Ascending aorta (tissue), 2 donors: ENCODE data around the gene ATL2. TPM values are rescaled to one million over a fixed set of nuclear protein-coding genes. Genes with fewer than 3 reads are reported as not detected.
"Not testable (repeated sequence)": the region's sequence is repeated elsewhere in the genome, so short reads cannot be mapped to it uniquely, and the experiment has no call there.

ENCODE experiments used
- DNase-seq, 2 donors: peaks; one replicate each; pipeline ENCODE4 v3.0.0-alpha.2; 2019; ENCODE audit warnings: low spot score in 2 of 2
- H3K27ac ChIP-seq, 2 donors: fragments of 200-600 bp; sonication (generic); one replicate each; pipeline ENCODE4 v1.5.1; 2016 to 2017; ENCODE audit warnings: mild to moderate bottlenecking in 1 of 2
- H3K27me3 ChIP-seq: fragments of 200-600 bp; sonication (generic); one replicate; pipeline ENCODE4 v1.5.1; 2017
- H3K36me3 ChIP-seq, 2 donors: fragments of 200-600 bp; sonication (generic); one replicate each; pipeline ENCODE4 v1.5.1; 2016
- H3K4me1 ChIP-seq, 2 donors: fragments of 200-600 bp; sonication (generic); one replicate each; pipeline ENCODE4 v1.5.1; 2016 to 2017; ENCODE audit warnings: mild to moderate bottlenecking in 1 of 2
- H3K4me3 ChIP-seq, 2 donors: fragments of 200-600 bp; sonication (generic); one replicate each; pipeline ENCODE4 v1.5.1; 2016 to 2017; ENCODE audit warnings: mild to moderate bottlenecking in 1 of 2
- H3K9me3 ChIP-seq, 2 donors: fragments of 200-600 bp; sonication (generic); one replicate each; pipeline ENCODE4 v1.5.1; 2016
- intact Hi-C: fragments of 100-400 bp; cut with DNase I; formaldehyde crosslinking; loops from one replicate; pipeline ENCODE4 v1.15.1; 2023
- total RNA-seq: library from RNA; depleted of rRNA; stranded (reverse); fragments of >200 nt; gene quantifications from one replicate; pipeline ENCODE4 v1.1.0, GENCODE V29; 2016
- TF ChIP-seq, protein P1 (sequence below), 3 experiments: fragments of 200-600 bp in 2 of 3; fragments of 450-650 bp in 1 of 3; sonication (generic) in 2 of 3; IDR thresholded peaks; one replicate each; pipeline ENCODE4 v1.5.1; 2016 to 2019; ENCODE audit warnings: antibody characterized with exemption in 3 of 3, mild to moderate bottlenecking in 1 of 3, moderate library complexity in 1 of 3

ATL2 gene
- total RNA-seq, 1 donor from 2014 or later, result 49.1 TPM

DNA sequence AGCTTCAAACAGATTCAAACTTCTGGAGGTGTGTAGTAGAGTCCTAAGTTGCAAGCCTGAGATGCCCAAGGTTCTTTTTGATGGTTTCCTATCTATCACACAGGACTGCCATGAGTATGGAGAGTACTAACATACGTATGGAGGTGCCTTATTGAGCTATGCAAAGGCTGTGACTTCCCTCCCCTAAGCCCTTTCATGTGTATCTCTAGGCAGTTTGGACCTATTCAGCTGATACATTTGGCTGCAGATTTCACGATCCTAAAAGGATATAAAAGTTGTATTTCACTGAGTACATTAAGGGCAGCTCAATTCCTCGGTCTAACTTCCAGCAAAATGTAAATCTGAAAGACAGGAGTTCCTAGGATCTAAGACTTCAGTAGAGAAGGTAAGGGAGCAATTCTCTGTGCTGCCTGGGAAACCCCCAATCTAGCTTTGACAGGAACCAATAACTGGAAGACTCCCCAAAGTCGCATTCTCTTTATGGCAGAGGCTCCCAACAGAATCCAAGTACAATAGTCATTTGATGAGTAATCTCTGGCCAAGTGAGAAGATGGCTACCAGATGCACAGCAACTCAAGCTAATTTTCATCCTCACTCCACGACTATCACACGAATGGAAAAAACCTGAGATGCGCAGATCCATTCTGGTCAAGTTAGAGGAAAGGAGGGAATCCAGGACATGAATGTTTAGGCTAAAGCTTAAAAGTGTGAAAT lies 83.8 kb downstream of the ATL2 start:
- no peak overlapping the region for H3K27ac ChIP-seq
- H3K9me3 ChIP-seq, result no peaks in the 10 kb centered on the region
- DNase-seq, result no peak
- H3K4me1 ChIP-seq, result no peaks in the 10 kb centered on the region
- no peaks in the 10 kb centered on the region for H3K27me3 ChIP-seq
- intact Hi-C loops, result no loop called here
- peaks cover 19 to 23% of the 10 kb centered on the region in 2 donors for H3K36me3 ChIP-seq
- no peak overlapping the region for H3K4me3 ChIP-seq
- TF ChIP-seq, protein P1, sequence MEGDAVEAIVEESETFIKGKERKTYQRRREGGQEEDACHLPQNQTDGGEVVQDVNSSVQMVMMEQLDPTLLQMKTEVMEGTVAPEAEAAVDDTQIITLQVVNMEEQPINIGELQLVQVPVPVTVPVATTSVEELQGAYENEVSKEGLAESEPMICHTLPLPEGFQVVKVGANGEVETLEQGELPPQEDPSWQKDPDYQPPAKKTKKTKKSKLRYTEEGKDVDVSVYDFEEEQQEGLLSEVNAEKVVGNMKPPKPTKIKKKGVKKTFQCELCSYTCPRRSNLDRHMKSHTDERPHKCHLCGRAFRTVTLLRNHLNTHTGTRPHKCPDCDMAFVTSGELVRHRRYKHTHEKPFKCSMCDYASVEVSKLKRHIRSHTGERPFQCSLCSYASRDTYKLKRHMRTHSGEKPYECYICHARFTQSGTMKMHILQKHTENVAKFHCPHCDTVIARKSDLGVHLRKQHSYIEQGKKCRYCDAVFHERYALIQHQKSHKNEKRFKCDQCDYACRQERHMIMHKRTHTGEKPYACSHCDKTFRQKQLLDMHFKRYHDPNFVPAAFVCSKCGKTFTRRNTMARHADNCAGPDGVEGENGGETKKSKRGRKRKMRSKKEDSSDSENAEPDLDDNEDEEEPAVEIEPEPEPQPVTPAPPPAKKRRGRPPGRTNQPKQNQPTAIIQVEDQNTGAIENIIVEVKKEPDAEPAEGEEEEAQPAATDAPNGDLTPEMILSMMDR (IDR thresholded peaks at IDR 0.05), result no peak

DNA sequence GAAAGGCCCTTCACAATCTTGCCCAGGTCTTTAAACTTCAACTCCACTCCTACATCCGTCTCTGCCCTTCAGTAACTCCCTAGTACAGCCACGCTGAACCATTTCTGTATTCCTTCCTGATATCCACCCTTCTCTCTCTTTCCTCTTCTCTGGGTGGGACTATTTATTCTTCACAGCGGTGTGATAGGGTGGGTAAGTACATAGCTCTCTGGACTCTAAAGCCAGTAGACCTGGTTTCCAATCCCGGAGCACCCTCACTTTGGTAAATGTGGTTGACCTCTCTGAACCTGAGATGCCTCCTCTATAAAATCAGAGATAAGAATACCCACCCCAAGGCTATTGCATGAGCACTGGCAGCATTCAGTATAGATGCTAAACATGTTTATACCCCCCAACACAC lies 86.7 kb downstream of the ATL2 start:
- Histone ChIP-seq H3K4me3 (no peak overlapping the region), H3K27me3 (no peaks in the 10 kb centered on the region), H3K36me3 (peaks cover 0 to 3% of the 10 kb centered on the region in 2 donors), H3K4me1 (no peaks in the 10 kb centered on the region), H3K27ac (no peak overlapping the region), H3K9me3 (no peaks in the 10 kb centered on the region)
- TF ChIP-seq, protein P1 (IDR thresholded peaks at IDR 0.05), result no peak
- intact Hi-C loops, result no loop called here
- no peak for DNase-seq

DNA sequence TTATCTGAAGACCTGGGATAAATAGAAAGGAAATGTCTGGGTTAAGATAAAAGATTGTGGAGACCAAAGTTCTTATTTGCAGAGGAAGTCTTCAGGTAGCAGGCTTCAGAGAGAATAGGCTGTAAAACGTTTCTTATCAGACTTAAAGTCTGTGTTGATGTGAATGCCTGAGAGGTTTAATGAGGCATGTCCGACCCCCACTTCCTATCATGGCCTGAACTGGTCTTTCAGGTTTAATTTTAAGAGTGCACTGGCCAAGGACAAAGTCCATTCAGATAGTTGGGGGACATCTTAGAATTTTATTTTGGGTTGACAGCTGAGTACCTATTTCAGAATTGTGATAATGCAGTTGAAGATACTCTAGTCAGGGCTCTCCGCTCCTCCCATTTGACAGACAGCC lies 92.1 kb downstream of the ATL2 start:
- TF ChIP-seq, protein P1 (IDR thresholded peaks at IDR 0.05), result no peak
- Histone ChIP-seq H3K4me1 (no peaks in the 10 kb centered on the region), H3K27me3 (no peaks in the 10 kb centered on the region), H3K27ac (no peak overlapping the region), H3K4me3 (no peak overlapping the region), H3K9me3 (no peaks in the 10 kb centered on the region), H3K36me3 (no peaks in the 10 kb centered on the region)
- intact Hi-C loops, result no loop called here
- no peak for DNase-seq

DNA sequence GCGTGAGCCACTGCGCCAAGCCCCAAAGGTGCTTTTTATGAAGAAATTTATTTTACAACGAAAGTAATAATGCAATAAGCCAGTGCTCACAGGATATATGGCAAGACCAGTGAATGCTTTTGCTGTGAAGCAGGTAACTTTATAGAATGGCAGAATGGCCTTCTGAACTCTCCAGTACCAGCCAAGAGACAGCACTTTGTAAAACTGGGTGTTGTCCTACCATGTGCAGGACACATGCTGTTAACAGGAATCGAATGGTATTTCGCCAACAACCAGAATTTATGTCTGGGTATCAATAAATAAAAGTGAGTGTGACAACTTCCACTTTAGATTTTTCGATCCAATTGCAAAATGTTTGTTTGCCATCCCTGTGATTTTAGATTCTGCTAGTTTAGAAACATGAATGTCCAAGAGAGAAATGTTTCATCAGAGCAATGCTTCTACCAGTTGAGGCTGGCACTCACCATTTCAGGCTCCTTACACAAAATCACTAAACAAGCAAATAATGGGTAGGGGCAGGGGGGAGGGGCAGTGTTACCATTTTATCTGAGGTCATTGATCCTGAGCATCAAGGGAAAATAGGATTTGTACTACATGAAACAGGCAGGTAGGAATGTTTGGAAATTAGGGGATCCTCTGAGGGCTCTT lies 95.9 kb downstream of the ATL2 start:
- H3K9me3 ChIP-seq, result no peaks in the 10 kb centered on the region
- intact Hi-C loops, result no loop called here
- H3K4me3 ChIP-seq, result no peak overlapping the region
- DNase-seq, result no peak
- no peaks in the 10 kb centered on the region for H3K4me1 ChIP-seq
- H3K27me3 ChIP-seq, result no peaks in the 10 kb centered on the region
- TF ChIP-seq, protein P1 (IDR thresholded peaks at IDR 0.05), result no peak
- H3K27ac ChIP-seq, result no peak overlapping the region
- no peaks in the 10 kb centered on the region for H3K36me3 ChIP-seq

DNA sequence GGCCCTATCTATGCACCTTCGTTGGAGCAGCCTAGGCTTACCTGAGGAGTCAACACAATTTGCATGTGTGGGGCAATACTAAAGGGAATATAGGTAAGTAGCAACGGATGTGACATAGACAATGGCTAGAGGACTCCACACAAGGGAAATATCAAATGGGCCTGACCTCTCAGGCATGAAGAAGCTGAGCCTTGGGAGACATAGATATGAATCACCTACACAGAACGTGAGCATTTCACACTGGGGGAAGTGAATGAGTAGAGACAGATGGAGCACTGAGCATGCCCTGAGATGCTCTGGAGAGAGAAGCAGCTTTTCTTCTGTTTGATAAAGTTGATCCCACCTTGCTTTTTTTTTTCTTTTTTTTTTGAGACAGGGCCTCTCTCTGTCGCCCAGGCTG lies 97.9 kb downstream of the ATL2 start:
- DNase-seq, result no peak
- no peaks in the 10 kb centered on the region for H3K27me3 ChIP-seq
- H3K9me3 ChIP-seq, result no peaks in the 10 kb centered on the region
- H3K4me1 ChIP-seq, result no peaks in the 10 kb centered on the region
- no peak overlapping the region for H3K4me3 ChIP-seq
- intact Hi-C loops, result loop anchor here (10.0 kb wide), 2 partner anchors 384 to 884 kb away; no protein-coding TSS in a partner anchor
- TF ChIP-seq, protein P1 (IDR thresholded peaks at IDR 0.05), result no peak
- no peaks in the 10 kb centered on the region for H3K36me3 ChIP-seq
- no peak overlapping the region for H3K27ac ChIP-seq

DNA sequence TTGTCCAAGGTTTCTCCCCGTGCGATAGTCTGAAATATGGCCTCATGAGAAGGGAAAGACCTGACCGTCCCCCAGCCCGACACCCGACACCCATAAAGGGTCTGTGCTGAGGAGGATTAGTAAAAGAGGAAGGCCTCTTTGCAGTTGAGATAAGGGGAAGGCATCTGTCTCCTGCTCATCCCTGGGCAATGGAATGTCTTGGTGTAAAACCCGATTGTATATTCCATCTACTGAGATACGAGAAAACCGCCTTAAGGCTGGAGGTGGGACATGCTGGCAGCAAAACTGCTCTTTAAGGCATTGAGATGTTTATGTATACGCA lies 99.0 kb downstream of the ATL2 start:
- not testable (repeated sequence) for H3K9me3 ChIP-seq, H3K4me1 ChIP-seq, H3K36me3 ChIP-seq, H3K4me3 ChIP-seq, H3K27me3 ChIP-seq, DNase-seq, H3K27ac ChIP-seq
- intact Hi-C loops, result loop anchor here (10.0 kb wide), 2 partner anchors 383 to 883 kb away; no protein-coding TSS in a partner anchor
